ENCODE data around the gene CDHR1.

The CDHR1 gene

GRCh38 chr10:84267503-84268126 is 73.3 kb downstream of the CDHR1 start:
- H3K9ac ChIP-seq (ENCODE audit: low read length), result no peak overlapping the region
- peaks cover 17% of the 10 kb centered on the region for H3K27me3 ChIP-seq (ENCODE audit: low read depth, low read length)
- no peaks in the 10 kb centered on the region for H3K36me3 ChIP-seq (replicated peaks; ENCODE audit: low read depth, low read length)
- H3K4me3 ChIP-seq (ENCODE audit: low read length), result no peak overlapping the region; the same call in 1 of the 2 replicates
- no peaks in the 10 kb centered on the region for H3K9me3 ChIP-seq (ENCODE audit: insufficient read depth, low read length)
- TF ChIP-seq CTCF (IDR thresholded peaks at IDR 0.05; ENCODE audit: low read depth, low read length) (peak; percentile 86), EZH2phosphoT487 (IDR thresholded peaks at IDR 0.05; ENCODE audit: low read depth) (no peak)
- no peaks in the 10 kb centered on the region for H3K79me2 ChIP-seq (ENCODE audit: low read length)
- peaks cover 15% of the 10 kb centered on the region for H3K4me1 ChIP-seq (ENCODE audit: low read length)
- H2AFZ ChIP-seq (ENCODE audit: low read depth, low read length), result no peak overlapping the region
- no peaks in the 10 kb centered on the region for H4K20me1 ChIP-seq (ENCODE audit: insufficient read depth, low read length)
- H3K27ac ChIP-seq (ENCODE audit: low read length), result no peak overlapping the region
- peak overlapping the region; percentile 40 for H3K4me2 ChIP-seq (ENCODE audit: low read length)

GRCh38 chr10:84269162-84269561 is 74.8 kb downstream of the CDHR1 start:
- no peak overlapping the region for H3K4me2 ChIP-seq (ENCODE audit: low read length)
- no peak overlapping the region for H3K4me3 ChIP-seq (ENCODE audit: low read length)
- H3K79me2 ChIP-seq (ENCODE audit: low read length), result no peaks in the 10 kb centered on the region
- no peaks in the 10 kb centered on the region for H3K9me3 ChIP-seq (ENCODE audit: insufficient read depth, low read length)
- no peak overlapping the region for H3K27ac ChIP-seq (ENCODE audit: low read length)
- H3K36me3 ChIP-seq (replicated peaks; ENCODE audit: low read depth, low read length), result no peaks in the 10 kb centered on the region
- H4K20me1 ChIP-seq (ENCODE audit: insufficient read depth, low read length), result no peaks in the 10 kb centered on the region
- peaks cover 22% of the 10 kb centered on the region for H3K27me3 ChIP-seq (ENCODE audit: low read depth, low read length)
- H2AFZ ChIP-seq (ENCODE audit: low read depth, low read length), result no peak overlapping the region
- TF ChIP-seq CTCF (IDR thresholded peaks at IDR 0.05; ENCODE audit: low read depth, low read length) (no peak), EZH2phosphoT487 (IDR thresholded peaks at IDR 0.05; ENCODE audit: low read depth) (no peak)
- H3K9ac ChIP-seq (ENCODE audit: low read length), result no peak overlapping the region
- H3K4me1 ChIP-seq (ENCODE audit: low read length), result peaks cover 15% of the 10 kb centered on the region

Measured in OCI-LY3 (cell line).